HEK293 (cell line): ENCODE results near the gene NUMA1.

Experiments
- GLIS2 ChIP-seq: fragments of 450-650 bp; formaldehyde crosslinking; IDR thresholded peaks from 2 replicates; pipeline ENCODE4 v1.5.1; 2016; ENCODE audit warnings: missing biosample characterization, missing genetic modification characterization
- REST ChIP-seq: fragments of 450-650 bp; formaldehyde crosslinking; IDR thresholded peaks from 2 replicates; pipeline ENCODE4 v1.5.1; 2016; ENCODE audit warnings: missing biosample characterization, missing genetic modification characterization
- ZBTB21 ChIP-seq: fragments of 450-650 bp; formaldehyde crosslinking; IDR thresholded peaks from 2 replicates; pipeline ENCODE4 v1.5.1; 2017; ENCODE audit warnings: missing biosample characterization, missing genetic modification characterization
- ZNF133 ChIP-seq: fragments of 450-650 bp; formaldehyde crosslinking; IDR thresholded peaks from 2 replicates; pipeline ENCODE4 v1.5.1; 2016; ENCODE audit warnings: missing biosample characterization, missing genetic modification characterization
- ZNF184 ChIP-seq: fragments of 450-650 bp; IDR thresholded peaks from 2 replicates; pipeline ENCODE4 v1.5.1; 2018; ENCODE audit warnings: missing biosample characterization, mild to moderate bottlenecking, missing genetic modification characterization
- ZNF2 ChIP-seq: fragments of 450-650 bp; formaldehyde crosslinking; IDR thresholded peaks from 2 replicates; pipeline ENCODE4 v1.5.1; 2016; ENCODE audit warnings: missing biosample characterization, missing genetic modification characterization
- ZNF560 ChIP-seq: fragments of 450-650 bp; formaldehyde crosslinking; IDR thresholded peaks from 2 replicates; pipeline ENCODE4 v1.5.1; 2017; ENCODE audit warnings: missing biosample characterization, missing genetic modification characterization, borderline replicate concordance
- ZNF585B ChIP-seq: fragments of 450-650 bp; formaldehyde crosslinking; IDR thresholded peaks from 2 replicates; pipeline ENCODE4 v1.5.1; 2016; ENCODE audit warnings: missing biosample characterization, missing genetic modification characterization
- TF ChIP-seq, protein P1 (sequence below): fragments of 450-650 bp; formaldehyde crosslinking; IDR thresholded peaks from 2 replicates; pipeline ENCODE4 v1.5.1; 2016; ENCODE audit warnings: missing biosample characterization, missing genetic modification characterization

- TF ChIP-seq ZBTB21 (tag by site-specific recombination) (no peak), REST (tag by site-specific recombination) (no peak), ZNF133 (tag by site-specific recombination) (no peak), ZNF184 (tag by site-specific recombination) (no peak), ZNF585B (tag by site-specific recombination) (no peak), ZNF560 (tag by site-specific recombination) (no peak), GLIS2 (no peak), ZNF2 (no peak)
- TF ChIP-seq, protein P1, sequence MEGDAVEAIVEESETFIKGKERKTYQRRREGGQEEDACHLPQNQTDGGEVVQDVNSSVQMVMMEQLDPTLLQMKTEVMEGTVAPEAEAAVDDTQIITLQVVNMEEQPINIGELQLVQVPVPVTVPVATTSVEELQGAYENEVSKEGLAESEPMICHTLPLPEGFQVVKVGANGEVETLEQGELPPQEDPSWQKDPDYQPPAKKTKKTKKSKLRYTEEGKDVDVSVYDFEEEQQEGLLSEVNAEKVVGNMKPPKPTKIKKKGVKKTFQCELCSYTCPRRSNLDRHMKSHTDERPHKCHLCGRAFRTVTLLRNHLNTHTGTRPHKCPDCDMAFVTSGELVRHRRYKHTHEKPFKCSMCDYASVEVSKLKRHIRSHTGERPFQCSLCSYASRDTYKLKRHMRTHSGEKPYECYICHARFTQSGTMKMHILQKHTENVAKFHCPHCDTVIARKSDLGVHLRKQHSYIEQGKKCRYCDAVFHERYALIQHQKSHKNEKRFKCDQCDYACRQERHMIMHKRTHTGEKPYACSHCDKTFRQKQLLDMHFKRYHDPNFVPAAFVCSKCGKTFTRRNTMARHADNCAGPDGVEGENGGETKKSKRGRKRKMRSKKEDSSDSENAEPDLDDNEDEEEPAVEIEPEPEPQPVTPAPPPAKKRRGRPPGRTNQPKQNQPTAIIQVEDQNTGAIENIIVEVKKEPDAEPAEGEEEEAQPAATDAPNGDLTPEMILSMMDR, result no peak
Observed at GRCh38 chr11:72003776-72004171, 76.6 kb downstream of the NUMA1 start.
